Lung (tissue), 12 donors: ENCODE results near the gene KCTD7. TPM values are rescaled to one million over a fixed set of nuclear protein-coding genes. Genes with fewer than 3 reads are reported as not detected.

Experiments
- ATAC-seq: fragments of 200-7000 bp; cut with Tn5 transposase; one replicate; pipeline ENCODE4 v1.9.1; 2020; ENCODE audit warnings: moderate number of reproducible peaks; ENCODE audit not compliant: insufficient read depth, low FRiP score
- DNase-seq, 3 donors: peaks; one replicate each; pipeline ENCODE4 v3.0.0-alpha.2; 2013 to 2017
- H3K27ac ChIP-seq, 2 donors: one replicate each; pipeline ENCODE4 v1.5.1; 2013; ENCODE audit warnings: mild to moderate bottlenecking in 2 of 2, moderate library complexity in 2 of 2, control low read depth in 1 of 2, inconsistent platforms in 1 of 2, low read depth in 1 of 2, low read length in 1 of 2
- H3K27me3 ChIP-seq, 3 donors: one replicate each; pipeline ENCODE4 v1.5.1; 2013; ENCODE audit warnings: low read length in 2 of 3; ENCODE audit not compliant: control insufficient read depth in 3 of 3, insufficient read depth in 3 of 3
- H3K36me3 ChIP-seq, 4 donors: one replicate each; pipeline ENCODE4 v1.5.1; 2013; ENCODE audit warnings: low read length in 4 of 4, mild to moderate bottlenecking in 1 of 4, moderate library complexity in 1 of 4; ENCODE audit not compliant: control insufficient read depth in 4 of 4, insufficient read depth in 4 of 4
- H3K4me1 ChIP-seq, 5 donors: one replicate each; pipeline ENCODE4 v1.5.1; 2013; ENCODE audit warnings: low read length in 5 of 5, mild to moderate bottlenecking in 2 of 5, moderate library complexity in 1 of 5; ENCODE audit not compliant: control insufficient read depth in 5 of 5, insufficient read depth in 5 of 5
- H3K4me3 ChIP-seq: one replicate; pipeline ENCODE4 v1.5.1; 2013; ENCODE audit warnings: mild to moderate bottlenecking, control low read depth, moderate library complexity
- H3K9ac ChIP-seq, 2 donors: one replicate each; pipeline ENCODE4 v1.5.1; 2013; ENCODE audit warnings: low read length in 2 of 2, control low read depth in 1 of 2; ENCODE audit not compliant: insufficient read depth in 1 of 2
- H3K9me3 ChIP-seq, 4 donors: one replicate each; pipeline ENCODE4 v1.5.1; 2013; ENCODE audit warnings: low read length in 3 of 4, mild to moderate bottlenecking in 1 of 4, moderate library complexity in 1 of 4; ENCODE audit not compliant: control insufficient read depth in 4 of 4, insufficient read depth in 3 of 4
- CTCF ChIP-seq: IDR thresholded peaks from 2 replicates; pipeline ENCODE4 v1.5.1; 2012; ENCODE audit warnings: mild to moderate bottlenecking; ENCODE audit errors: control extremely low read depth, extremely low read depth
- WGBS, 2 donors: extraction: QIAGEN DNeasy Blood & Tissue Kit; methylation state at CpG; one replicate each; pipeline ENCODE4 v1.1.7; 2013; 5-methylcytosine and 5-hydroxymethylcytosine counted together
- polyA plus RNA-seq, 2 donors: library from polyadenylated mRNA; stranded (reverse); fragments of 200-250 nt; gene quantifications; one replicate each; pipeline ENCODE4 v1.2.1, GENCODE V29; 2013
- total RNA-seq, 2 donors: library from RNA; depleted of rRNA in 1 of 2; stranded (reverse); fragments of >200 nt in 1 of 2; gene quantifications; one replicate each; pipeline ENCODE4 v1.2.1, GENCODE V29; 2014 to 2021
- donor health status: control.
- donor health status: control.
- donor health status: Bipolar disorder and iron deficiency.
- donor health status: healthy.
- donor health status: DM: yes; HTN: yes; CAD: no.

KCTD7 gene
- total and polyA plus RNA-seq, 4 donors: 4.9 to 19.7 (median 7.6) TPM

DNA sequence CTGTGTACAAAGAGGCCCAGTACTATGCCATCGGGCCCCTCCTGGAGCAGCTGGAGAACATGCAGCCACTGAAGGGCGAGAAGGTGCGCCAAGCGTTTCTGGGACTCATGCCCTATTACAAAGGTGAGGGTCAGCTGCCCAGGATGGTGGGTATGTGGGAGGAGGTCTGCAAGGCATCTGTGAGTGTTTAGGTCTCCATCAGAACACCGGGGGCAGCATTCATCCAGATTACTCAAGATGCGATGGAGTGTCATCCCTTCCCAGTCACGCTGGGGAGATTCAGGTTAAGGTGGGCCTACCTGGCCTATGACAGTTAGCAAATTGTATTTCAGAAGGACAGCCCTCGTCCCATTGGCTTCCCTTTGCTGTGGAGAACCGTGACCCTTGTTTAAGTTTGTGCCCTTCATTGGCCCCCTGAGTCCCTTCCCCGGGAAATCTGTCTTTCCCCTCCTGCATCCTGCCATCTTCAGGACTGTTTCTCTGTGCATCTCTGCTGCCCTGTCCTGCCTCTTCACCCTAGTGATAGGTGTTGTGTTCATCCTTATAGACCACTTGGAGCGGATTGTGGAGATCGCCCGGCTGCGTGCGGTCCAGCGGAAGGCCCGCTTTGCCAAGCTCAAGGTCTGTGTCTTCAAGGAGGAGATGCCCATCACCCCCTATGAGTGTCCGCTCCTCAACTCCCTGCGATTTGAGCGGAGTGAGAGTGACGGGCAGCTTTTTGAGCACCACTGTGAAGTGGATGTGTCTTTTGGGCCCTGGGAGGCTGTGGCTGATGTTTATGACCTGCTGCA lies 9.8 kb downstream of the KCTD7 start:
- Histone ChIP-seq H3K27ac (no peak overlapping the region), H3K27me3 (no peaks in the 10 kb centered on the region), H3K9me3 (no peaks in the 10 kb centered on the region), H3K36me3 (peaks cover 23 to 41% (median 34%) of the 10 kb centered on the region in 4 donors), H3K4me3 (no peak overlapping the region), H3K9ac (no peak overlapping the region), H3K4me1 (no peaks in the 10 kb centered on the region)
- no peak for TF ChIP-seq CTCF
- WGBS, 2 donors: 93 to 97% methylated on average over 21 of the region's 21 CpGs
- no peak for ATAC-seq
- no peak for DNase-seq

DNA sequence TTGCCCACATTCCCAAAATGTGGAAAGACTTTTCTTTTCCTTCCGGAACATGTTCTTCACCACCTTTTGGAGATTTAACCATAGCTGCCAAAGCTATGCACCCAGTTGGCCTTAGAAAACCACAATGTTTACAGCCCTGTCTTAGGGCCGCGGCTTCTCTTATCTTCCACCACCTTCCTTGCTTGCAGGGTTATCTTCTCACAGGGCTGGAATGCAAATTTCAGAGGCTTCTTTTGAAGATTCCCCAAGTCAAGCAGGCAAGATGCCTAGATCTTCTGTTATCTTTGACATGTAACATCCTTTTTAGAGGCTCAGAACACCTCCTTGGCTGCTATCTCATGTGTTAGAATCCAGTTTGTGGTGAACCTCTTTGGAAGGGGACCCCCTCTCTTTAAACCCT lies 11.1 kb downstream of the KCTD7 start:
- ATAC-seq (no peak), DNase-seq (no peak)
- H3K27me3 ChIP-seq: no peaks in the 10 kb centered on the region
- TF ChIP-seq CTCF: no peak
- no peak overlapping the region for H3K9ac ChIP-seq
- H3K27ac ChIP-seq: no peak overlapping the region
- peaks cover 16 to 40% (median 34%) of the 10 kb centered on the region in 4 donors for H3K36me3 ChIP-seq
- whole genome bisulfite sequencing, 2 donors: 88 to 94% methylated on average over 3 of the region's 3 CpGs
- H3K4me3 ChIP-seq: no peak overlapping the region
- no peaks in the 10 kb centered on the region for H3K4me1 ChIP-seq
- H3K9me3 ChIP-seq: no peaks in the 10 kb centered on the region

- DNase-seq (no peak), ATAC-seq (no peak)
- H3K9me3 ChIP-seq: no peaks in the 10 kb centered on the region
- no peaks in the 10 kb centered on the region for H3K27me3 ChIP-seq
- H3K27ac ChIP-seq: no peak overlapping the region
- no peak overlapping the region for H3K4me3 ChIP-seq
- peaks cover 19 to 49% (median 36%) of the 10 kb centered on the region in 4 donors for H3K36me3 ChIP-seq
- no peak for TF ChIP-seq CTCF
- WGBS, 2 donors: 84 to 91% methylated on average over 7 of the region's 7 CpGs
- no peak overlapping the region for H3K9ac ChIP-seq
- H3K4me1 ChIP-seq: no peaks in the 10 kb centered on the region
Observed at GRCh38 chr7:66640802-66641525, 12.3 kb downstream of the KCTD7 start.
